Measurements from ENCODE around the gene F10. TPM values are rescaled to one million over a fixed set of nuclear protein-coding genes. Genes with fewer than 3 reads are reported as not detected.

Gene F10
- total and polyA plus RNA-seq, 3 donors from 2014 or later, result 19.9 to 33.7 (median 31.9) TPM

DNA sequence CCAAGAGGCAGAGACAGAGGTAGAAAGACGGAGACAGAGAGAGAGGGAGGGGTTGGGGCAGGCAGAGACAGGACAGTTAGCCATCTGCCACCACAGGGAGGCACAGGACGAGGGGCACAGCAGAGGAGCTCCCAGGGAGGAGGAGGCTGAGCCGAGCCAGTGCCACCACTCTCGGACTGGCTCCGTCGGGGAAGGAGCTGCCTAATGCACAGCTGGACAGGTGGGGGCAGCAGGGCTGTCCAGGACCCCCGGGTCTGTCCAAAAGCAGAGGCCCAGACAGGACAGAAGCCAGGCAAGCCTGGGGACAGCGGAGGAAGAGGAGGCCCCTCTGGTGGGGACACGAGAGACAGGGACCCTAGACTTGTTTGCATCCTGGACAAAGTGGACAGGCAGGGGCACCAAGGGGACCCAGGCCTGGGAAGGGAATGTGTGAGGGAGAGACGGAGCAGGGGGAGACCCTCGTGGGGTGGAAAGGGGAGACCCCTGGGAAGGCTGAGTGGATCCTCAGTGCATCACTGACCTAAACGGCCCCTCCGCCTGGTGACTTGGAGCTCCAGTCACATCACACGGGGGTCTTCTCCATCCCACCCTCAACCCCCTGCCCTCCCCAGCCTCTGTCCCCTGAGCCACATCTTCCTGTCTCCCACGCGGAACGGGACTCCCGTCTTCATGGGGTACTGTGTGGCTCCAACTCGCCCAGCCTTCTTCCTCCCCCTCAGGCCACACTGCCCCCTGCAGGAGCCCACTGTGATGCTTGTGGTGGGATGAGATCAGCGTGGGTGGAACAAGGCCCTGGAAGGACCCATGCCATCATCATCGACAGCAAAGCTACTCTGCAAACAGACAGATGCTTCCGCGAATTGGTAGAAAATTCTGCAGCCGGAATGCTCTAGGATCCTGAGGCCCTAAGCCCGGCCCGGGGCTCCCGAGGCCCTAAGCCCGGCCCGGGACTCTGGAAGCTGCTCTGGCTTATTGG is 915 bp downstream of the F10 start:
- H3K9me3 ChIP-seq, result no peaks in the 10 kb centered on the region
- H3K36me3 ChIP-seq (ENCODE audit: low read depth, missing control alignments), result no peaks in the 10 kb centered on the region
- intact Hi-C loops (cut with DNase I; ENCODE audit: low total_unique reads), result no loop called here
- DNase-seq, result peak; percentile 15
- peaks cover 8% of the 10 kb centered on the region for H3K4me1 ChIP-seq
- peak overlapping the region in 1 of 2 donors; percentile 9 for H3K4me3 ChIP-seq
- H3K27me3 ChIP-seq, result no peaks in the 10 kb centered on the region
- TF ChIP-seq POLR2A (IDR thresholded peaks at IDR 0.05), result no peak
- no peak for TF ChIP-seq CTCF (IDR thresholded peaks at IDR 0.05)
- WGBS, 2 donors, result 69 to 76% methylated on average over 22 to 29 of the region's 29 CpGs
- peak overlapping the region; percentile 82 to 89 for H3K27ac ChIP-seq

DNA sequence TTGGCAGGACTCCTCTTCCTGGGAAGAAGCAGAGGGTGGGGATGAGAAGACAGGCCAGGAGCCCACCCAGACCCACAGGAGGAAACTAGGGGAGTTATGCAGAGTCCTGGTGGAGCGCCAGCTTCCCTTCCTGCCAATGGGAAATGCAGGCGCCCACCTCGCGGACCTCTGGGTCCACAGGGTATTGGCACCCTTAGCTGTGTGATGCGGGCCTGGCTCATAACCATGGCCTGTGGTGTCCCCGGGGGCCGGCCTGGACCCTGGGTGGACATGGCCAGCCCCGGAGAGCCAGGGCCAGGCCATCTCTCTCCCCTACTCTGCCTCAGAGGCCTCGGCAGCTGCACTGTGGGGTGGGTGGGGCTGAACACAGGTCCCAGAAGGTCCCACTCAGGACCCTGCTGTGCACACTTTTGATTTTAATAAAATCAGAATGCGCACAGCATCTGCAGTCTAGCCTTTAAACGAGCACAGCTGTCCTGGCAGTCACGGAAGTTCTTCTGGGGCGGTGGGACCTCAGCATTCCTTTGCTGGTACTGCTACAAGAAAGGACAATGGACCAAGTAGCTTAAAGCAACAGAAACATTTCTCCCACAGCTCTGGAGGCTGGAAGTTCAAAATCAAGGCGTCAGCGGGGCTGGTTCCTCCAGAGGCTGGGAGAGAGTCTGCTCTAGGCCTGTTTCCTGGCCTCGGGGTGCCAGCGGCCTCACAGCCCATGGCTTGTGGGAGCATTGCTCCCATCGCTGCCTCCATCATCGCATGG is 1.8 kb downstream of the F10 start:
- intact Hi-C loops (cut with DNase I; ENCODE audit: low total_unique reads), result no loop called here
- no peak for TF ChIP-seq CTCF (IDR thresholded peaks at IDR 0.05)
- TF ChIP-seq POLR2A (IDR thresholded peaks at IDR 0.05), result no peak
- DNase-seq, result peak; percentile 10
- no peaks in the 10 kb centered on the region for H3K27me3 ChIP-seq
- no peaks in the 10 kb centered on the region for H3K9me3 ChIP-seq
- WGBS, 2 donors, result 83 to 91% methylated on average over 14 to 19 of the region's 19 CpGs
- H3K4me3 ChIP-seq, result no peak overlapping the region
- no peaks in the 10 kb centered on the region for H3K36me3 ChIP-seq (ENCODE audit: low read depth, missing control alignments)
- H3K27ac ChIP-seq, result no peak overlapping the region
- H3K4me1 ChIP-seq, result peaks cover 8% of the 10 kb centered on the region

DNA sequence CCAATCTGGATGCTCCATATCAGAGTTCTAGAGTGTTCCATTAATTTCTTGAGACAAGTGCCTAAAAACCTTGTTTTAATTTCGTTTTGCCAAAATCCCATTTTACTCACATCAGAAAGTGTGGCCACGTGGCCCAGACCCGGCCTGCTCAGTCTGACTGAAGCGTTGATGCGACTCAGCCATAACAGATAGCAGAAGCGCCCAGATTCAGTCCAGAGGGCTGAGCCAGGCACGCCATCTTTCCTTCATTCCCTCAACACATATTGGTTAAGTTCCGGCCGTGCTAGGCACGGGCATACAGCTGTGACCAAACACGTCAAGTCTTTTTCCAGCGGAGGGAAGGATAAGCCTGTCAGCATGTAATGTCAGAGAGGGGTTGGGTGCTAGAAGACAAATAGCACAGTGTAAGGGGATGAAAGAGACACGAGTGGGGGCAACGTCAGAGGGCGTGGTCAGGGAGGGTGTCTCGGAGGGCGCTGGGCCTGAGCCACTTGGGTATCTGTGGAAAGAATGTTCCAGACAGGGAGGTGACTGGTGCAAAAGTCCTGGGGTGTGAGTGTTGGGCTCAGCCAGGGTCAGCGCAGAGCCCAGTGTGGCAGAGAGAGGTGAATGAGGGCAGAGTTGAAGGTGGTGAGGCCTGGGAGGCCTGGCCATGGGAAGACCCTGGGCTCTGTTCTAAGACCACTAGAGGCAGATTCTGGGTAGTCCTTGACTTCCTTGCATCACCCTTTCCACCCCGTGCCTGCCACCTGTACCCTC is 3.1 kb downstream of the F10 start:
- intact Hi-C loops (cut with DNase I; ENCODE audit: low total_unique reads), result no loop called here
- H3K27ac ChIP-seq, result no peak overlapping the region
- WGBS, 2 donors, result 94 to 96% methylated on average over 19 of the region's 19 CpGs
- H3K9me3 ChIP-seq, result no peaks in the 10 kb centered on the region
- H3K27me3 ChIP-seq, result no peaks in the 10 kb centered on the region
- H3K4me1 ChIP-seq, result peaks cover 8% of the 10 kb centered on the region
- no peak overlapping the region for H3K4me3 ChIP-seq
- DNase-seq, result no peak
- no peaks in the 10 kb centered on the region for H3K36me3 ChIP-seq (ENCODE audit: low read depth, missing control alignments)
- TF ChIP-seq CTCF (IDR thresholded peaks at IDR 0.05) (no peak), POLR2A (IDR thresholded peaks at IDR 0.05) (no peak)

- Histone ChIP-seq H3K36me3 (ENCODE audit: low read depth, missing control alignments) (no peaks in the 10 kb centered on the region), H3K27me3 (no peaks in the 10 kb centered on the region), H3K4me3 (no peak overlapping the region), H3K27ac (no peak overlapping the region), H3K9me3 (no peaks in the 10 kb centered on the region), H3K4me1 (peaks cover 7% of the 10 kb centered on the region)
- intact Hi-C loops (cut with DNase I; ENCODE audit: low total_unique reads), result no loop called here
- no peak for DNase-seq
- WGBS, 2 donors, result 87 to 89% methylated on average over 18 of the region's 18 CpGs
- TF ChIP-seq POLR2A (IDR thresholded peaks at IDR 0.05), result no peak
- no peak for TF ChIP-seq CTCF (IDR thresholded peaks at IDR 0.05)
These were observed 3.9 kb downstream of the F10 start for GRCh38 chr13:113126265-113127150.
